HG03571 (cell line): ENCODE results near the gene USP33.
"Not testable (repeated sequence)": the region's sequence is repeated elsewhere in the genome, so short reads cannot be mapped to it uniquely, and the experiment has no call there.

Source experiments
- ATAC-seq: cut with Tn5 transposase; IDR thresholded peaks from one replicate; pipeline ENCODE4 v1.9.1; 2021; ENCODE audit not compliant: unreplicated experiment

Gene USP33

GRCh38 chr1:77673030-77673429, 86.6 kb downstream of the USP33 start:
- ATAC-seq: no peak

GRCh38 chr1:77672374-77672773, 87.3 kb downstream of the USP33 start:
- no peak for ATAC-seq

GRCh38 chr1:77671836-77672235, 87.8 kb downstream of the USP33 start:
- ATAC-seq: peak; percentile 37

- no peak for ATAC-seq
Observed at GRCh38 chr1:77670330-77670729, 89.3 kb downstream of the USP33 start.

DNA sequence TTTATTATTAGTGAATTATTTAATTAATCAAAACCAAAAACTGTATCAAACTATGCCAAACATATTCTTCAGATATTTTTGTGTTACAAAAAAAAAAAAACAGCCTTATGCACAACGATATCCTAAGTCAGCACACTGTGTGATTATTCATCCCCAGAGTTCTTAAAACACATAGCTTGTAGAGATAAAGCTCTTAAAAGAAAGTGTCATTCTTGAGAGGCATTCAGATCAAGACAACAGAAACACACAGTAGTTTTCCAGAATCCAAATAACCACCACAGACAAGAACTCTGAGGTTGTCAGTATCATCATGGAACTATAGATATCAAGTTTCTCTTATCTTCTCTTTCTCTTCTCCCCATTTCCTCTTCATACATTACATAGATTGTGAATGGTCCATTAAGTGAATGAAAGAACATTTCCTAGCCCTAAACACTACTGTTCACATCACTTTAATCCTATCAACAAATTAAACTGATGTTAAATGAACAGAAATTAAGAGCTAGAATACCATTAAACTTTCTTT, 90.7 kb downstream of the USP33 start:
- no peak for ATAC-seq

GRCh38 chr1:77664939-77665516, 94.6 kb downstream of the USP33 start:
- ATAC-seq: no peak

- no peak for ATAC-seq
Observed at GRCh38 chr1:77661696-77662095, 98.0 kb downstream of the USP33 start.

DNA sequence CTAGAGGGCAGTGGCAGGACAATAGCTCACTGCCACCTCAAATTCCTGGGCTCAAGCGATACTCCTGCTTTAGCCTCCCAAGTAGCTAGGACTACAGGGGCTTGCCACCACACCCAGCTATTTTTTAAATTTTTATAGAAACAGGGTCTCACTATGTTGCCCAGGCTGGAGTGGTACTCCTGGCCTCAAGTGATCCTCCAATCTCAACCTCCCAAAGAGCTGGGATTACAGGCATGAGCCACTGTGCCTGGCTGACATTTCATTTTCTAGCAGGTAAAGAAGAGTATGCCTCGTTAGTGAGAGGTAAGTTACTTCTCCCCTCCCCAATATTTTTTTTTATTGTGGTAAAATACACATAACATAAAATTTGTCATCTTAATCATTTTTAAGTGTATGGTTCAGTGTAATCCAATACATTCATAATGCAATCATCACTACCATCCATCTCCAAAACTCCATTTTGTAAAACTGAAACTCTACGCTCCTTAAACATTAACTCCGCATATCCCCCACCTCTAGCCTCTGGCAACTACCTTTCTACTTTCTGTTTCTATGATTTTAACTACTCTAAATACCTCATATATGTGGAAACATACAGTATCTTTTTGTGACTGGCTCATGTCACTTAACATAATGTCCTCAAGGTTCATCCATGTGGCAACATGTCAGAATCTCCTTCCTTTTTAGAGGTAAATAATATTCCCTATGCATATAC, 99.6 kb downstream of the USP33 start:
- ATAC-seq: peak; percentile 80

GRCh38 chr1:77658271-77658670, 101.4 kb downstream of the USP33 start:
- no peak for ATAC-seq

DNA sequence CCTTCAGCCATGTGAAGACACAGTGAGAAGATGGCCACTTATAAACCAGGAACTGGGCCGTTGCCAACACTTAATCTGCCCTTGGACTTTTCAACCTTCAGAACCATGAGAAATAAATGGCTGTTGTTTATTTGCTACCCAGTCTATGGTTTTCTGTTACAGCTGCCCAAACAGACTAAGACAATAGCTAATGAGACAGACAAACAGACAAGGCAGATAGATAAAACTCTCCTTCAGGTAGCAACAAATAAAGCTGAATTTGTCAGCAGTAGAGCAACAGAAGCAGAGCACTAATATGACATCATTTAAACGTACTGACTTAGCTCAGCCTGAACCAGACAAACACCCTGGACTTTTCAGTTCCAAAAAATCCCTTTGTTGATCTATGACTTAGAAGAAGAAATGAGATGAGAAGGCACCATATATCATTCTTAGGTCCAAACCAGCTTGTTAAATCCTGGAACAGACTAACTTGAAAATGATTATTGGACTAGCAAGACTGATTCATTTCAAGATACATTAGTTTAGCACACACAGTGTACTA, 104.1 kb downstream of the USP33 start:
- ATAC-seq: no peak

DNA sequence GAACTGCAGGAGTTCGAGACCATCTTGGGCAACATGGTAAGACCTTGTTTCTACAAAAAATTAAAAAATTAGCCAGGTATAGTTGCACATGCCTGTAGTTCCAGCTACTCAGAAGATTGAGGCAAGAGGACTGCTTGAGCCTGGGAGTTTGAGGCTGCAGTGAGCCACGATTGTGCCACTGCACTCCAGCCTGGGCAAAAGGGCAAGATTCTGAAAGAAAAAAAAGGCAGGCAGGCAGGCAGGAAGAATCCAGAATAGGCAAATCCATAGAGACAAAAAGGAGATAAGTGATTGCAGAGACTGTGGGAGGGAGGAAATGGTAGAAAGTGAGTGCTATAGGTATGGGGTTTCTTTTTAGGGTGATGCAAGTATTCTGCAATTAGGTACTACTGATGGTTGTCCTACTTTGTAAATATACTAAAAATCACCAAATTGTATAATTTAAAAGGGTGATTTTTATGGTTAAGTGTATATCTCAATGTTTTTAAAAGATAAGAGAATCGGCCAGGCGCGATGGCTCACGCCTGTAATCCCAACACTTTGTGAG, 106.6 kb downstream of the USP33 start:
- no peak for ATAC-seq

DNA sequence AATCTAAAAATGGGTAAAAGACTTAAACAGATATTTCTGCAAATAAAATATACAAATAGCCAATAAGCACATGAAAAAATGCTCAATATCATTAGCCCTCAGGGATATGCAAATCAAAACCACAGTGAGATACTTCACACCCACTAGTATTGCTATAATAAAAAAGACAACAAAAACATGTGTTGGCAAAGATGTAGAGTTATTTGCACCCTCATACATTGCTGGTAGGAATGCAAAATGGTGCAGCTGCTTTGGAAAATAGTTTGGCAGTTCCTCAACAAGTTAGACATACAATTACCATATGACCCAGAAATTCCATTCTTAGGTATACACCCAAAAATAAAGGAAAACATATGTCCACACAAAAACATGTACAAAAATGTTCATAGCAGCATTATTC, 107.4 kb downstream of the USP33 start:
- no peak for ATAC-seq

DNA sequence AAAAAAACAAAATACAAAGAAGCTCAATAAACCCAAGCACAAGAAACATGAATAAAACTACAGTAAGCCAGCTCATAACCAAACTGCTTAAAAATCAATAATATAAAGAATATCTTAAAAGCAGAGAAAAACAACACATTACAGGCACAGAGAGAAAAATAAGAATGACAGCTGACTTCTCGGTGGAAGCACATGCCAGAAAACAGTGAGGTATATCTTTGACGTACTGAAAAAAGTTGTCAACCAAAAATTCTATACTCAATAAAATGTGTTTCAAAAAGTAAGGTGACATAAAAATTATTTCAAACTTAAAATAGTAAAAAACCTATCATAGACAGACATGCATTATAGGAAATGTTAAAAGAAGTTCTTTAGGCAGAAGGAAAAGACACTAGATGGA, 110.5 kb downstream of the USP33 start:
- ATAC-seq: no peak

GRCh38 chr1:77646224-77646623, 113.4 kb downstream of the USP33 start:
- not testable (repeated sequence) for ATAC-seq
